ENCODE data around the gene REEP3.

Gene REEP3

DNA sequence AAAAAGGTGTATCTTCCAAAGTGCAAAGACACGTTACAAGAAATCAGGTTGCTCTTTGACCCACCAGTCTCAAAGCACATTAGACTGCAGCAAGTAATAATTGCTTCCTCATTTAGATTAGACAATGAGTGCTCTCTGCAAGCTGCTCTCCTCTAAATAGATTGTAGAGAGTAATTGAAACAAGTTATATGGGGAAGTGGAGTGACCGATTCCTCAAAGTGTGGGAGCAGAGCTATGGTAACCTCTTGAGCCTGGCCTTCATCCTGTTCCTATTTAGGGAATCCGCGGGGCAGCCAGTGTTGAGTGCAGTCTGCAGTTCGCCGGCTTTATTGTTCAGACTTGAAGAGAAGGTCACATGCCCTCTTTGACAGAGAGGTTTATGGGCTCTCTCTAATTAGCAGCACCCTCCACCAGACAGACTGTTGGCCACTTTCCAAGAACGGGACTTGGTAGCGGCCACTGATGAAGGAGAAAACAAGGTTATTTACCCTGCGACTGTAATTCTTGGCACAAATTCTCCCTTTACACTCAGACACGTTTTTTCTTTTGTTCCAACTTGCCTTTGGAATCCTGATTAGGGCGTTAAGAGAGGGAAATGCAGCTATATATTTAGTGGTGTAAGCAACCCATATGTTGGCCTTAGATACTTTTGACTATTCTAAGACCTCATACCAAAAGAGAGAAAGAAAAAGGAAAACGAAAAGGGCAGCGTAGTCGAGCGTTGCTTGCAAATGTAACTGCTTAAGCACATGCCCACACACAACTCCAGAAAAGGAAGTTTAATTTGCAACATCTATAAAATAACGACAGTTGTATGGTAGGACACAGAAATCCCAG is 107.5 kb downstream of the REEP3 start (continued):
- TF ChIP-seq, protein P1, sequence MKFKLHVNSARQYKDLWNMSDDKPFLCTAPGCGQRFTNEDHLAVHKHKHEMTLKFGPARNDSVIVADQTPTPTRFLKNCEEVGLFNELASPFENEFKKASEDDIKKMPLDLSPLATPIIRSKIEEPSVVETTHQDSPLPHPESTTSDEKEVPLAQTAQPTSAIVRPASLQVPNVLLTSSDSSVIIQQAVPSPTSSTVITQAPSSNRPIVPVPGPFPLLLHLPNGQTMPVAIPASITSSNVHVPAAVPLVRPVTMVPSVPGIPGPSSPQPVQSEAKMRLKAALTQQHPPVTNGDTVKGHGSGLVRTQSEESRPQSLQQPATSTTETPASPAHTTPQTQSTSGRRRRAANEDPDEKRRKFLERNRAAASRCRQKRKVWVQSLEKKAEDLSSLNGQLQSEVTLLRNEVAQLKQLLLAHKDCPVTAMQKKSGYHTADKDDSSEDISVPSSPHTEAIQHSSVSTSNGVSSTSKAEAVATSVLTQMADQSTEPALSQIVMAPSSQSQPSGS (tag by site-specific recombination; IDR thresholded peaks at IDR 0.05; ENCODE audit: low read depth): no peak
- TF ChIP-seq ZSCAN4 (tag by site-specific recombination; IDR thresholded peaks at IDR 0.05) (no peak), SP7 (tag by site-specific recombination; IDR thresholded peaks at IDR 0.05) (peak; percentile 92; the same call in 1 of the 2 replicates), ZNF518A (tag by site-specific recombination; conservative IDR thresholded peaks at IDR 0.05; ENCODE audit: low read depth) (no peak), ZNF645 (tag by site-specific recombination; IDR thresholded peaks at IDR 0.05) (no peak), ZBTB48 (tag by site-specific recombination; IDR thresholded peaks at IDR 0.05) (no peak), PRDM6 (tag by site-specific recombination; IDR thresholded peaks at IDR 0.05) (peak; percentile 91), ZNF366 (tag by site-specific recombination; conservative IDR thresholded peaks at IDR 0.05) (peak; percentile 89; the same call in 1 of the 2 replicates), ZNF138 (tag by site-specific recombination; IDR thresholded peaks at IDR 0.05; ENCODE audit: borderline replicate concordance) (no peak), ZNF549 (tag by site-specific recombination; IDR thresholded peaks at IDR 0.05) (no peak)
- TF ChIP-seq, protein P2, sequence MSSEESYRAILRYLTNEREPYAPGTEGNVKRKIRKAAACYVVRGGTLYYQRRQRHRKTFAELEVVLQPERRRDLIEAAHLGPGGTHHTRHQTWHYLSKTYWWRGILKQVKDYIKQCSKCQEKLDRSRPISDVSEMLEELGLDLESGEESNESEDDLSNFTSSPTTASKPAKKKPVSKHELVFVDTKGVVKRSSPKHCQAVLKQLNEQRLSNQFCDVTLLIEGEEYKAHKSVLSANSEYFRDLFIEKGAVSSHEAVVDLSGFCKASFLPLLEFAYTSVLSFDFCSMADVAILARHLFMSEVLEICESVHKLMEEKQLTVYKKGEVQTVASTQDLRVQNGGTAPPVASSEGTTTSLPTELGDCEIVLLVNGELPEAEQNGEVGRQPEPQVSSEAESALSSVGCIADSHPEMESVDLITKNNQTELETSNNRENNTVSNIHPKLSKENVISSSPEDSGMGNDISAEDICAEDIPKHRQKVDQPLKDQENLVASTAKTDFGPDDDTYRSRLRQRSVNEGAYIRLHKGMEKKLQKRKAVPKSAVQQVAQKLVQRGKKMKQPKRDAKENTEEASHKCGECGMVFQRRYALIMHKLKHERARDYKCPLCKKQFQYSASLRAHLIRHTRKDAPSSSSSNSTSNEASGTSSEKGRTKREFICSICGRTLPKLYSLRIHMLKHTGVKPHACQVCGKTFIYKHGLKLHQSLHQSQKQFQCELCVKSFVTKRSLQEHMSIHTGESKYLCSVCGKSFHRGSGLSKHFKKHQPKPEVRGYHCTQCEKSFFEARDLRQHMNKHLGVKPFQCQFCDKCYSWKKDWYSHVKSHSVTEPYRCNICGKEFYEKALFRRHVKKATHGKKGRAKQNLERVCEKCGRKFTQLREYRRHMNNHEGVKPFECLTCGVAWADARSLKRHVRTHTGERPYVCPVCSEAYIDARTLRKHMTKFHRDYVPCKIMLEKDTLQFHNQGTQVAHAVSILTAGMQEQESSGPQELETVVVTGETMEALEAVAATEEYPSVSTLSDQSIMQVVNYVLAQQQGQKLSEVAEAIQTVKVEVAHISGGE (tag by site-specific recombination; conservative IDR thresholded peaks at IDR 0.05; ENCODE audit: low read depth): no peak
- TF ChIP-seq, protein P3, sequence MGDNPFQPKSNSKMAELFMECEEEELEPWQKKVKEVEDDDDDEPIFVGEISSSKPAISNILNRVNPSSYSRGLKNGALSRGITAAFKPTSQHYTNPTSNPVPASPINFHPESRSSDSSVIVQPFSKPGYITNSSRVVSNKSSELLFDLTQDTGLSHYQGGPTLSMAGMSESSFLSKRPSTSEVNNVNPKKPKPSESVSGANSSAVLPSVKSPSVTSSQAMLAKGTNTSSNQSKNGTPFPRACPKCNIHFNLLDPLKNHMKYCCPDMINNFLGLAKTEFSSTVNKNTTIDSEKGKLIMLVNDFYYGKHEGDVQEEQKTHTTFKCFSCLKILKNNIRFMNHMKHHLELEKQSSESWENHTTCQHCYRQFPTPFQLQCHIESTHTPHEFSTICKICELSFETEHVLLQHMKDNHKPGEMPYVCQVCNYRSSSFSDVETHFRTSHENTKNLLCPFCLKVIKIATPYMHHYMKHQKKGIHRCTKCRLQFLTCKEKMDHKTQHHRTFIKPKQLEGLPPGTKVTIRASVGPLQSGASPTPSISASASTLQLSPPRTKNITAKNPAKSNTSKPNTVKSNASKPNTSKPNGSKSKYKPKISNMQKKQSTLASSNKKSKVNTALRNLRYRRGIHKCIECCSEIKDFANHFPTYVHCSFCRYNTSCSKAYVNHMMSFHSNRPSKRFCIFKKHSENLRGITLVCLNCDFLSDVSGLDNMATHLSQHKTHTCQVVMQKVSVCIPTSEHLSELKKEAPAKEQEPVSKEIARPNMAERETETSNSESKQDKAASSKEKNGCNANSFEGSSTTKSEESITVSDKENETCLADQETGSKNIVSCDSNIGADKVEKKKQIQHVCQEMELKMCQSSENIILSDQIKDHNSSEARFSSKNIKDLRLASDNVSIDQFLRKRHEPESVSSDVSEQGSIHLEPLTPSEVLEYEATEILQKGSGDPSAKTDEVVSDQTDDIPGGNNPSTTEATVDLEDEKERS (tag by site-specific recombination; IDR thresholded peaks at IDR 0.05): no peak
- TF ChIP-seq, protein P4, sequence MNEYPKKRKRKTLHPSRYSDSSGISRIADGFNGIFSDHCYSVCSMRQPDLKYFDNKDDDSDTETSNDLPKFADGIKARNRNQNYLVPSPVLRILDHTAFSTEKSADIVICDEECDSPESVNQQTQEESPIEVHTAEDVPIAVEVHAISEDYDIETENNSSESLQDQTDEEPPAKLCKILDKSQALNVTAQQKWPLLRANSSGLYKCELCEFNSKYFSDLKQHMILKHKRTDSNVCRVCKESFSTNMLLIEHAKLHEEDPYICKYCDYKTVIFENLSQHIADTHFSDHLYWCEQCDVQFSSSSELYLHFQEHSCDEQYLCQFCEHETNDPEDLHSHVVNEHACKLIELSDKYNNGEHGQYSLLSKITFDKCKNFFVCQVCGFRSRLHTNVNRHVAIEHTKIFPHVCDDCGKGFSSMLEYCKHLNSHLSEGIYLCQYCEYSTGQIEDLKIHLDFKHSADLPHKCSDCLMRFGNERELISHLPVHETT (tag by site-specific recombination; IDR thresholded peaks at IDR 0.05): peak; percentile 74; the same call in 1 of the 2 replicates
